ENCODE results near the gene CGB2. TPM values are rescaled to one million over a fixed set of nuclear protein-coding genes. Genes with fewer than 3 reads are reported as not detected.

CGB2 gene
- total and polyA plus RNA-seq, 2 of the 13 experiments (the other 11 are each of a cell fraction or from before 2014, with no cell fraction given), result not detected

DNA sequence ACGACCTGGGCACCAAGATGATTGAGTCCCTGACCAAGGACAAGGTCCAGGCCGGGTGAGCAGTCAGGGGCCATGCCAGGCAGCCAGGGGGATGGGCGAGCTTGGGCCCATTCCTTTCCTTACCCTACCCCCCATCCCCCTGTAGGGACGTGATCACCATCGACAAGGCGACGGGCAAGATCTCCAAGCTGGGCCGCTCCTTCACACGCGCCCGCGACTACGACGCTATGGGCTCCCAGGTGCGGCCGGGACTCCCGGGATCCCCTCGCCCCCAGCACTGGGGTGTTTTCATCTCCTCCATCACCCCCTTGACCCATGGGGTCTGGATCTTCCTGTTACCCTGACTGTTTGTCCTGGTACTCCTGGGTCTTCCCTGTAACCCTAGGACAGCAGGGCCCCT, 21.9 kb upstream of the CGB2 start:
- ChIA-PET CTCF (ENCODE audit: low intra/inter-chr PET ratio, low total read pairs) (no interaction called here), POLR2A (no interaction called here)
- FAIRE-seq (no peak), DNase-seq (ENCODE audit: low spot score) (no peak), ATAC-seq (no peak)
- BruUV-seq (replicated peaks), result no TSS peak
- Histone ChIP-seq H3K36me3 (replicated peaks in 1 of 2; ENCODE audit: control insufficient read depth in 1 of 2, insufficient read depth in 2 of 2, low read length in 2 of 2) (peaks cover 21 to 67% of the 10 kb centered on the region in 2 experiments), H3K9ac (ENCODE audit: insufficient read depth, low read depth, low read length) (no peak overlapping the region), H3K27me3 (ENCODE audit: control insufficient read depth in 1 of 2, insufficient read depth in 2 of 2, low read length in 2 of 2) (no peaks in the 10 kb centered on the region), H3K27ac (ENCODE audit: extremely low read length, insufficient read depth, low read length) (no peak overlapping the region), H3K4me2 (ENCODE audit: low read depth, low read length) (no peak overlapping the region), H3K79me2 (ENCODE audit: insufficient read depth, low read length) (no peaks in the 10 kb centered on the region), H3K4me1 (ENCODE audit: insufficient read depth, low read length) (no peaks in the 10 kb centered on the region), H4K20me1 (ENCODE audit: insufficient read depth, low read length) (no peaks in the 10 kb centered on the region), H3K9me3 (ENCODE audit: low read length) (no peaks in the 10 kb centered on the region), H3K4me3 (replicated peaks in 1 of 3; ENCODE audit: insufficient read depth in 1 of 3, low read depth in 2 of 3, low read length in 3 of 3) (no peak overlapping the region), H2AFZ (ENCODE audit: low read length) (no peak overlapping the region)
- intact Hi-C loops (cut with micrococcal nuclease; ENCODE audit: unreplicated experiment), result no loop called here
- TF ChIP-seq ARNTL (CRISPR knock-in tag; IDR thresholded peaks at IDR 0.05), result no peak
- TF ChIP-seq, protein P1, sequence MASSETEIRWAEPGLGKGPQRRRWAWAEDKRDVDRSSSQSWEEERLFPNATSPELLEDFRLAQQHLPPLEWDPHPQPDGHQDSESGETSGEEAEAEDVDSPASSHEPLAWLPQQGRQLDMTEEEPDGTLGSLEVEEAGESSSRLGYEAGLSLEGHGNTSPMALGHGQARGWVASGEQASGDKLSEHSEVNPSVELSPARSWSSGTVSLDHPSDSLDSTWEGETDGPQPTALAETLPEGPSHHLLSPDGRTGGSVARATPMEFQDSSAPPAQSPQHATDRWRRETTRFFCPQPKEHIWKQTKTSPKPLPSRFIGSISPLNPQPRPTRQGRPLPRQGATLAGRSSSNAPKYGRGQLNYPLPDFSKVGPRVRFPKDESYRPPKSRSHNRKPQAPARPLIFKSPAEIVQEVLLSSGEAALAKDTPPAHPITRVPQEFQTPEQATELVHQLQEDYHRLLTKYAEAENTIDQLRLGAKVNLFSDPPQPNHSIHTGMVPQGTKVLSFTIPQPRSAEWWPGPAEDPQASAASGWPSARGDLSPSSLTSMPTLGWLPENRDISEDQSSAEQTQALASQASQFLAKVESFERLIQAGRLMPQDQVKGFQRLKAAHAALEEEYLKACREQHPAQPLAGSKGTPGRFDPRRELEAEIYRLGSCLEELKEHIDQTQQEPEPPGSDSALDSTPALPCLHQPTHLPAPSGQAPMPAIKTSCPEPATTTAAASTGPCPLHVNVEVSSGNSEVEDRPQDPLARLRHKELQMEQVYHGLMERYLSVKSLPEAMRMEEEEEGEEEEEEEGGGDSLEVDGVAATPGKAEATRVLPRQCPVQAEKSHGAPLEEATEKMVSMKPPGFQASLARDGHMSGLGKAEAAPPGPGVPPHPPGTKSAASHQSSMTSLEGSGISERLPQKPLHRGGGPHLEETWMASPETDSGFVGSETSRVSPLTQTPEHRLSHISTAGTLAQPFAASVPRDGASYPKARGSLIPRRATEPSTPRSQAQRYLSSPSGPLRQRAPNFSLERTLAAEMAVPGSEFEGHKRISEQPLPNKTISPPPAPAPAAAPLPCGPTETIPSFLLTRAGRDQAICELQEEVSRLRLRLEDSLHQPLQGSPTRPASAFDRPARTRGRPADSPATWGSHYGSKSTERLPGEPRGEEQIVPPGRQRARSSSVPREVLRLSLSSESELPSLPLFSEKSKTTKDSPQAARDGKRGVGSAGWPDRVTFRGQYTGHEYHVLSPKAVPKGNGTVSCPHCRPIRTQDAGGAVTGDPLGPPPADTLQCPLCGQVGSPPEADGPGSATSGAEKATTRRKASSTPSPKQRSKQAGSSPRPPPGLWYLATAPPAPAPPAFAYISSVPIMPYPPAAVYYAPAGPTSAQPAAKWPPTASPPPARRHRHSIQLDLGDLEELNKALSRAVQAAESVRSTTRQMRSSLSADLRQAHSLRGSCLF (CRISPR knock-in tag; IDR thresholded peaks at IDR 0.05; ENCODE audit: borderline replicate concordance), result no peak
- TF ChIP-seq TAF1 (CRISPR knock-in tag; IDR thresholded peaks at IDR 0.05), result no peak
- WGBS (ENCODE audit: low lambda C conversion rate), result 97% methylated on average over 17 of the region's 18 CpGs
- in situ Hi-C loops (cut with HindIII; ENCODE audit: extremely low pct_ligation_motif_present, low pct_unique_long_range_greater_than_20kb), result no loop called here

GRCh38 chr19:49010453-49010852, 21.2 kb upstream of the CGB2 start:
- H3K4me3 ChIP-seq (replicated peaks in 1 of 3; ENCODE audit: insufficient read depth in 1 of 3, low read depth in 2 of 3, low read length in 3 of 3), result no peak overlapping the region
- no peak overlapping the region for H3K27ac ChIP-seq (ENCODE audit: extremely low read length, insufficient read depth, low read length)
- H3K9me3 ChIP-seq (ENCODE audit: low read length), result no peaks in the 10 kb centered on the region
- H3K4me1 ChIP-seq (ENCODE audit: insufficient read depth, low read length), result no peaks in the 10 kb centered on the region
- no peak for DNase-seq (ENCODE audit: low spot score)
- ChIA-PET CTCF (ENCODE audit: low intra/inter-chr PET ratio, low total read pairs) (no interaction called here), POLR2A (no interaction called here)
- 95% methylated on average over 17 of the region's 18 CpGs for WGBS (ENCODE audit: low lambda C conversion rate)
- H3K36me3 ChIP-seq (replicated peaks in 1 of 2; ENCODE audit: control insufficient read depth in 1 of 2, insufficient read depth in 2 of 2, low read length in 2 of 2), result peaks cover 21 to 66% of the 10 kb centered on the region in 2 experiments; a peak in 4 of 5 replicates
- no peak overlapping the region for H3K9ac ChIP-seq (ENCODE audit: insufficient read depth, low read depth, low read length)
- H3K27me3 ChIP-seq (ENCODE audit: control insufficient read depth in 1 of 2, insufficient read depth in 2 of 2, low read length in 2 of 2), result no peaks in the 10 kb centered on the region
- H3K4me2 ChIP-seq (ENCODE audit: low read depth, low read length), result no peak overlapping the region
- no peak for ATAC-seq
- no peaks in the 10 kb centered on the region for H3K79me2 ChIP-seq (ENCODE audit: insufficient read depth, low read length)
- H4K20me1 ChIP-seq (ENCODE audit: insufficient read depth, low read length), result no peaks in the 10 kb centered on the region
- in situ Hi-C loops (cut with HindIII; ENCODE audit: extremely low pct_ligation_motif_present, low pct_unique_long_range_greater_than_20kb) (no loop called here), intact Hi-C loops (cut with micrococcal nuclease; ENCODE audit: unreplicated experiment) (no loop called here)
- no peak for FAIRE-seq
- BruUV-seq (replicated peaks), result no TSS peak
- H2AFZ ChIP-seq (ENCODE audit: low read length), result no peak overlapping the region
- no peak for TF ChIP-seq ZNF639 (CRISPR knock-in tag; conservative IDR thresholded peaks at IDR 0.05)
